Measurements from ENCODE around the gene SPI1. TPM values are rescaled to one million over a fixed set of nuclear protein-coding genes. Genes with fewer than 3 reads are reported as not detected.

Gene SPI1
- polyA plus RNA-seq, 1 donor (not counting 4 experiments of a cell fraction or from before 2014, with no cell fraction given) = not detected

GRCh38 chr11:47333886-47334443 is 44.4 kb downstream of the SPI1 start:
- no peaks in the 10 kb centered on the region for H3K9me1 ChIP-seq (ENCODE audit: control insufficient read depth, extremely low read depth, insufficient read depth, low read length)
- H3K4me2 ChIP-seq (ENCODE audit: control insufficient read depth, extremely low read depth, insufficient read depth, low read depth, low read length) = no peak overlapping the region
- H3K79me2 ChIP-seq (ENCODE audit: control insufficient read depth, insufficient read depth, low read length) = no peaks in the 10 kb centered on the region
- H2AFZ ChIP-seq (ENCODE audit: control insufficient read depth, low read length) = no peak overlapping the region
- H3K27me3 ChIP-seq (ENCODE audit: control insufficient read depth, extremely low read depth, insufficient read depth, low read length) = no peaks in the 10 kb centered on the region
- no peaks in the 10 kb centered on the region for H4K20me1 ChIP-seq (ENCODE audit: control insufficient read depth, extremely low read depth, insufficient read depth, low read length)
- no peak overlapping the region for H3K9ac ChIP-seq (ENCODE audit: control insufficient read depth, extremely low read depth, insufficient read depth, low read length)
- H3K4me3 ChIP-seq (ENCODE audit: control insufficient read depth in 2 of 3, extremely low read depth in 1 of 3, insufficient read depth in 2 of 3, low read depth in 1 of 3, low read length in 3 of 3) = no peak overlapping the region
- H3K27ac ChIP-seq (ENCODE audit: control insufficient read depth, insufficient read depth, low read length) = no peak overlapping the region
- dilution Hi-C loops (cut with MboI; ENCODE audit: extremely low pct_ligation_motif_present, low sequenced_read_pairs) = no loop called here
- FAIRE-seq = no peak
- no peak for DNase-seq (ENCODE audit: low read depth, low spot score)
- no peaks in the 10 kb centered on the region for H3K4me1 ChIP-seq (ENCODE audit: control insufficient read depth, extremely low read depth, insufficient read depth, low read length)
- peaks cover under 1 to 12% of the 10 kb centered on the region in 2 experiments for H3K36me3 ChIP-seq (ENCODE audit: control insufficient read depth in 2 of 2, extremely low read depth in 1 of 2, insufficient read depth in 2 of 2, low read length in 2 of 2)
- TF ChIP-seq CTCF (optimal IDR thresholded peaks at IDR 0.05 in 1 of 3, IDR thresholded peaks at IDR 0.05 in 1 of 3, conservative IDR thresholded peaks at IDR 0.05 in 1 of 3; ENCODE audit: extremely low read depth in 1 of 3, insufficient read depth in 2 of 3, low read length in 3 of 3) (no peak), EZH2 (IDR thresholded peaks at IDR 0.05; ENCODE audit: low read length) (no peak)
- no peaks in the 10 kb centered on the region for H3K9me3 ChIP-seq (ENCODE audit: control insufficient read depth, low read depth, low read length)

GRCh38 chr11:47333526-47333845 is 44.9 kb downstream of the SPI1 start:
- FAIRE-seq = no peak
- Histone ChIP-seq H3K4me1 (ENCODE audit: control insufficient read depth, extremely low read depth, insufficient read depth, low read length) (no peaks in the 10 kb centered on the region), H3K36me3 (ENCODE audit: control insufficient read depth in 2 of 2, extremely low read depth in 1 of 2, insufficient read depth in 2 of 2, low read length in 2 of 2) (peaks cover 3 to 12% of the 10 kb centered on the region in 2 experiments)

More at GRCh38 chr11:47333526-47333845, 44.9 kb downstream of the SPI1 start:
- no peak overlapping the region for H3K4me2 ChIP-seq (ENCODE audit: control insufficient read depth, extremely low read depth, insufficient read depth, low read depth, low read length)
- no peak for TF ChIP-seq EZH2 (IDR thresholded peaks at IDR 0.05; ENCODE audit: low read length)
- TF ChIP-seq CTCF (optimal IDR thresholded peaks at IDR 0.05 in 1 of 3, IDR thresholded peaks at IDR 0.05 in 1 of 3, conservative IDR thresholded peaks at IDR 0.05 in 1 of 3; ENCODE audit: extremely low read depth in 1 of 3, insufficient read depth in 2 of 3, low read length in 3 of 3) = no peak
- no peaks in the 10 kb centered on the region for H3K27me3 ChIP-seq (ENCODE audit: control insufficient read depth, extremely low read depth, insufficient read depth, low read length)
- dilution Hi-C loops (cut with MboI; ENCODE audit: extremely low pct_ligation_motif_present, low sequenced_read_pairs) = no loop called here
- H3K27ac ChIP-seq (ENCODE audit: control insufficient read depth, insufficient read depth, low read length) = no peak overlapping the region
- H3K9ac ChIP-seq (ENCODE audit: control insufficient read depth, extremely low read depth, insufficient read depth, low read length) = no peak overlapping the region
- H3K79me2 ChIP-seq (ENCODE audit: control insufficient read depth, insufficient read depth, low read length) = no peaks in the 10 kb centered on the region
- H3K4me3 ChIP-seq (ENCODE audit: control insufficient read depth in 2 of 3, extremely low read depth in 1 of 3, insufficient read depth in 2 of 3, low read depth in 1 of 3, low read length in 3 of 3) = no peak overlapping the region
- no peaks in the 10 kb centered on the region for H3K9me3 ChIP-seq (ENCODE audit: control insufficient read depth, low read depth, low read length)
- no peak for DNase-seq (ENCODE audit: low read depth, low spot score)
- no peaks in the 10 kb centered on the region for H4K20me1 ChIP-seq (ENCODE audit: control insufficient read depth, extremely low read depth, insufficient read depth, low read length)
- no peak overlapping the region for H2AFZ ChIP-seq (ENCODE audit: control insufficient read depth, low read length)
- no peaks in the 10 kb centered on the region for H3K9me1 ChIP-seq (ENCODE audit: control insufficient read depth, extremely low read depth, insufficient read depth, low read length)

Data from keratinocyte (primary cell).